ENCODE results near the gene KAZN.

The KAZN gene

GRCh38 chr1:14887044-14887566 lies 288.6 kb downstream of the KAZN start:
- no peak overlapping the region for H3K4me3 ChIP-seq (ENCODE audit: low read depth, low read length)
- no peak for DNase-seq (ENCODE audit: low read depth)
- TF ChIP-seq CTCF (IDR thresholded peaks at IDR 0.05; ENCODE audit: control insufficient read depth, extremely low read depth, insufficient read depth) = no peak

- H3K4me3 ChIP-seq (ENCODE audit: low read depth, low read length) = no peak overlapping the region
- no peak for DNase-seq (ENCODE audit: low read depth)
- TF ChIP-seq CTCF (IDR thresholded peaks at IDR 0.05; ENCODE audit: control insufficient read depth, extremely low read depth, insufficient read depth) = no peak
Observed at GRCh38 chr1:14887764-14888350, 289.4 kb downstream of the KAZN start.

GRCh38 chr1:14888374-14888773 lies 289.9 kb downstream of the KAZN start:
- H3K4me3 ChIP-seq (ENCODE audit: low read depth, low read length) = no peak overlapping the region
- TF ChIP-seq CTCF (IDR thresholded peaks at IDR 0.05; ENCODE audit: control insufficient read depth, extremely low read depth, insufficient read depth) = no peak

GRCh38 chr1:14889825-14890440 lies 291.4 kb downstream of the KAZN start:
- DNase-seq (ENCODE audit: low read depth) = no peak
- no peak overlapping the region for H3K4me3 ChIP-seq (ENCODE audit: low read depth, low read length)
- no peak for TF ChIP-seq CTCF (IDR thresholded peaks at IDR 0.05; ENCODE audit: control insufficient read depth, extremely low read depth, insufficient read depth)

More at GRCh38 chr1:14888374-14888773, 289.9 kb downstream of the KAZN start:
- no peak for DNase-seq (ENCODE audit: low read depth)

- TF ChIP-seq CTCF (IDR thresholded peaks at IDR 0.05; ENCODE audit: control insufficient read depth, extremely low read depth, insufficient read depth) = no peak
- no peak overlapping the region for H3K4me3 ChIP-seq (ENCODE audit: low read depth, low read length)
- DNase-seq (ENCODE audit: low read depth) = no peak
Observed at GRCh38 chr1:14891991-14892390, 293.5 kb downstream of the KAZN start.

- TF ChIP-seq CTCF (IDR thresholded peaks at IDR 0.05; ENCODE audit: control insufficient read depth, extremely low read depth, insufficient read depth) = no peak
Observed at GRCh38 chr1:14894811-14895560, 296.5 kb downstream of the KAZN start.

More at GRCh38 chr1:14894811-14895560, 296.5 kb downstream of the KAZN start:
- no peak for DNase-seq (ENCODE audit: low read depth)
- H3K4me3 ChIP-seq (ENCODE audit: low read depth, low read length) = no peak overlapping the region

Measured in LNCaP clone FGC (cell line).